SK-N-SH (cell line): Measurements from ENCODE around the gene WDR86. TPM values are rescaled to one million over a fixed set of nuclear protein-coding genes. Genes with fewer than 3 reads are reported as not detected.

Experiments
- CTCF ChIA-PET: fragments of 300-600, 350-600 bp; formaldehyde crosslinking; extraction: SDS; loops from one replicate; lab custom pipeline; 2021; lab: Yijun Ruan, JAX
- POLR2A ChIA-PET: fragments of 350-600 bp; sonication (Branson Sonifier 250); formaldehyde crosslinking; extraction: SDS; loops from one replicate; lab custom pipeline; 2020; ENCODE audit warnings: antibody characterized with exemption, inconsistent platforms; lab: Yijun Ruan, JAX
- DNase-seq: peaks from one replicate; pipeline ENCODE4 v3.0.0; 2012
- H2AFZ ChIP-seq: fragments of 200-600 bp; sonication (generic); 2 replicates; pipeline ENCODE4 v1.8.1; 2016; ENCODE audit warnings: antibody characterized with exemption, mild to moderate bottlenecking, low read depth
- H3F3A ChIP-seq: fragments of 200-600 bp; sonication (generic); replicated peaks from 2 replicates; pipeline ENCODE3; 2016; ENCODE audit warnings: antibody characterized with exemption, mild to moderate bottlenecking; ENCODE audit not compliant: insufficient read depth
- H3K27ac ChIP-seq, 2 experiments: fragments of 200-500 bp in 1 of 2; fragments of 200-600 bp in 1 of 2; sonication (Bioruptor generic) in 1 of 2; sonication (generic), shearing (Covaris generic) in 1 of 2; 2 replicates each; pipeline versions ENCODE4 v1.5.1 to v1.6.1; 2014 to 2016; ENCODE audit warnings: low read depth in 2 of 2, inconsistent platforms in 1 of 2, low read length in 1 of 2, mild to moderate bottlenecking in 1 of 2, mixed read lengths in 1 of 2
- H3K27me3 ChIP-seq: fragments of 200-600 bp; sonication (generic), shearing (Covaris generic); 2 replicates; pipeline ENCODE4 v1.6.1; 2016; ENCODE audit warnings: mixed run types; ENCODE audit not compliant: insufficient read depth
- H3K36me3 ChIP-seq, 2 experiments: fragments of 200-500 bp in 1 of 2; fragments of 200-600 bp in 1 of 2; sonication (Bioruptor generic) in 1 of 2; sonication (generic) in 1 of 2; replicated peaks in 1 of 2; 2 replicates each; pipeline versions ENCODE3 to v1.5.1; 2014 to 2016; ENCODE audit warnings: low read length in 1 of 2, mild to moderate bottlenecking in 1 of 2; ENCODE audit not compliant: insufficient read depth in 2 of 2, control insufficient read depth in 1 of 2
- H3K4me1 ChIP-seq, 2 experiments: fragments of 200-500 bp in 1 of 2; fragments of 200-600 bp in 1 of 2; sonication (Bioruptor generic) in 1 of 2; sonication (generic), shearing (Covaris generic) in 1 of 2; 2 replicates each; pipeline versions ENCODE4 v1.5.1 to v1.6.1; 2014 to 2016; ENCODE audit warnings: low read depth in 1 of 2, low read length in 1 of 2, mixed run types in 1 of 2; ENCODE audit not compliant: insufficient read depth in 2 of 2, control insufficient read depth in 1 of 2
- H3K4me2 ChIP-seq: fragments of 200-600 bp; sonication (generic), shearing (Covaris generic); 2 replicates; pipeline ENCODE4 v1.6.1; 2017; ENCODE audit warnings: mixed run types
- H3K4me3 ChIP-seq, 2 experiments: fragments of 200-500 bp in 1 of 2; fragments of 200-600 bp in 1 of 2; sonication (Bioruptor generic) in 1 of 2; sonication (generic), shearing (Covaris generic) in 1 of 2; 2 replicates each; pipeline versions ENCODE4 v1.5.1 to v1.8.1; 2014 to 2016; ENCODE audit warnings: low read depth in 2 of 2, inconsistent platforms in 1 of 2, low read length in 1 of 2, mild to moderate bottlenecking in 1 of 2, mixed read lengths in 1 of 2, moderate library complexity in 1 of 2
- H3K79me2 ChIP-seq: fragments of 200-600 bp; sonication (generic); 2 replicates; pipeline ENCODE4 v1.8.1; 2017; ENCODE audit warnings: mild to moderate bottlenecking; ENCODE audit not compliant: insufficient read depth
- H3K9ac ChIP-seq: fragments of 200-600 bp; sonication (generic); 2 replicates; pipeline ENCODE4 v1.6.1; 2017; ENCODE audit warnings: mixed run types
- H3K9me2 ChIP-seq: fragments of 200-600 bp; sonication (generic); 2 replicates; pipeline ENCODE4 v1.6.1; 2017; ENCODE audit warnings: mixed run types
- H3K9me3 ChIP-seq: fragments of 200-600 bp; sonication (generic); 2 replicates; pipeline ENCODE4 v1.6.1; 2017; ENCODE audit warnings: mixed run types, mild to moderate bottlenecking, moderate library complexity
- H4K20me1 ChIP-seq: fragments of 200-600 bp; sonication (generic); 2 replicates; pipeline ENCODE4 v1.6.1; 2017; ENCODE audit warnings: mild to moderate bottlenecking, mixed run types; ENCODE audit not compliant: insufficient read depth
- CHD2 ChIP-seq: fragments of 150-350 bp; IDR thresholded peaks from 2 replicates; pipeline ENCODE4 v1.6.1; 2018; ENCODE audit warnings: low read length; ENCODE audit not compliant: partially characterized antibody
- MEF2A ChIP-seq: IDR thresholded peaks from 2 replicates; pipeline ENCODE4 v1.4.0; 2012; ENCODE audit warnings: low read depth, borderline replicate concordance
- NFIC ChIP-seq: IDR thresholded peaks from 2 replicates; pipeline ENCODE4 v1.4.0; 2012; ENCODE audit warnings: borderline replicate concordance
- POLR2AphosphoS5 ChIP-seq: IDR thresholded peaks from 2 replicates; pipeline ENCODE4 v1.6.1; 2012; ENCODE audit warnings: low read depth, low read length
- RFX5 ChIP-seq: IDR thresholded peaks from 2 replicates; pipeline ENCODE4 v1.6.1; 2012; ENCODE audit warnings: mild to moderate bottlenecking, improper control_type of control experiment, low read length
- RXRA ChIP-seq: IDR thresholded peaks from 2 replicates; pipeline ENCODE4 v1.4.0; 2012; ENCODE audit warnings: low read depth, mild to moderate bottlenecking, borderline replicate concordance
- TAF1 ChIP-seq: IDR thresholded peaks from 2 replicates; pipeline ENCODE4 v1.6.1; 2012; ENCODE audit warnings: low read depth, mild to moderate bottlenecking, low read length, moderate library complexity, borderline replicate concordance
- USF1 ChIP-seq: IDR thresholded peaks from 2 replicates; pipeline ENCODE4 v1.4.0; 2012; ENCODE audit warnings: low read depth, borderline replicate concordance
- YY1 ChIP-seq: IDR thresholded peaks from 2 replicates; pipeline ENCODE4 v1.4.0; 2012; ENCODE audit warnings: low read depth, mild to moderate bottlenecking
- WGBS: methylation state at CpG from one replicate; pipeline ENCODE4 v1.1.6; 2017; ENCODE audit warnings: low lambda C conversion rate; 5-methylcytosine and 5-hydroxymethylcytosine counted together
- polyA plus RNA-seq, 3 experiments: library from polyadenylated mRNA; depleted of rRNA; stranded (reverse); fragments of >200 nt; gene quantifications; 2 replicates each; pipeline ENCODE4 v1.2.3, GENCODE V29; 2012
- TF ChIP-seq, protein P1 (sequence below): fragments of 150-350 bp; IDR thresholded peaks from 2 replicates; pipeline ENCODE4 v1.6.1; 2017; ENCODE audit warnings: antibody characterized with exemption, low read length, low read depth, borderline replicate concordance
- TF ChIP-seq, protein P2 (sequence below): IDR thresholded peaks from 2 replicates; pipeline ENCODE4 v1.4.0; 2012; ENCODE audit warnings: low read depth, borderline replicate concordance

Gene WDR86
- polyA plus RNA-seq, 1 of the 3 experiments (the other 2 are of a cell fraction), result 1.0 TPM

DNA sequence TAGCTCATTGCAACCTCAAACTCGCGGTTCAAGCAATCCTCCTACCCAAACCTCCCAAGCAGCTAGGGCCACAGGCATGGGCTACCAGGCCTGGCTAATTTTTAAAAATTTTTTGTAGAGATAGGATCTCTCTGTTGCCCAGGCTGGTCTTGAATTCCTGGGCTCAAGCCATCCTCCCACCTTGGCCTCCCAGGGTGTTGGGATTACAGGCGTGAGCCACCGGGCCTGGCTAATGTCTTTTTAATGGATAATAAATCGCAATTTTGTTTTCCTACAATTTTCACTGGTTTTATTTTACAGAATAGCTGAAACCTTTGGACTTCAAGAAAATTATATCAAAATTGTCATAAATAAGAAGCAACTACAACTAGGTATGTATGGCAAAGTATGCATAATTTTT, 57.3 kb downstream of the WDR86 start:
- Histone ChIP-seq H2AFZ (no peak overlapping the region), H3K9me3 (no peaks in the 10 kb centered on the region), H3K9me2 (no peaks in the 10 kb centered on the region), H3K9ac (no peak overlapping the region), H3K4me2 (no peak overlapping the region), H3K27ac (no peak overlapping the region), H3K4me1 (peaks cover 0 to 4% of the 10 kb centered on the region in 2 experiments; a peak in 1 of 4 replicates), H3K27me3 (no peaks in the 10 kb centered on the region), H4K20me1 (peaks cover 10% of the 10 kb centered on the region), H3F3A (peaks cover 15% of the 10 kb centered on the region), H3K79me2 (peaks cover 10% of the 10 kb centered on the region), H3K36me3 (peaks cover 81 to 88% of the 10 kb centered on the region in 2 experiments), H3K4me3 (no peak overlapping the region)
- no peak for DNase-seq
- ChIA-PET CTCF (interaction anchor here (1.1 to 10.0 kb wide), 12 partner anchors 10 to 407 kb away, joined by 3 to 237 read pairs (median 12); partner anchors contain the start of gene NUB1), POLR2A (no interaction called here)
- TF ChIP-seq USF1 (no peak), RFX5 (no peak)
- WGBS, result 88% methylated on average over 5 of the region's 5 CpGs

- Histone ChIP-seq H3K4me1 (peaks cover 0 to 4% of the 10 kb centered on the region in 2 experiments; a peak in 1 of 4 replicates), H3K36me3 (peaks cover 78 to 88% of the 10 kb centered on the region in 2 experiments)
- no peak for TF ChIP-seq TAF1
- no peak for TF ChIP-seq MEF2A
- TF ChIP-seq NFIC, result no peak
- TF ChIP-seq RXRA, result no peak
- TF ChIP-seq, protein P1, sequence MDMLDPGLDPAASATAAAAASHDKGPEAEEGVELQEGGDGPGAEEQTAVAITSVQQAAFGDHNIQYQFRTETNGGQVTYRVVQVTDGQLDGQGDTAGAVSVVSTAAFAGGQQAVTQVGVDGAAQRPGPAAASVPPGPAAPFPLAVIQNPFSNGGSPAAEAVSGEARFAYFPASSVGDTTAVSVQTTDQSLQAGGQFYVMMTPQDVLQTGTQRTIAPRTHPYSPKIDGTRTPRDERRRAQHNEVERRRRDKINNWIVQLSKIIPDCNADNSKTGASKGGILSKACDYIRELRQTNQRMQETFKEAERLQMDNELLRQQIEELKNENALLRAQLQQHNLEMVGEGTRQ, result no peak
- no peak for TF ChIP-seq CHD2
- TF ChIP-seq, protein P2, sequence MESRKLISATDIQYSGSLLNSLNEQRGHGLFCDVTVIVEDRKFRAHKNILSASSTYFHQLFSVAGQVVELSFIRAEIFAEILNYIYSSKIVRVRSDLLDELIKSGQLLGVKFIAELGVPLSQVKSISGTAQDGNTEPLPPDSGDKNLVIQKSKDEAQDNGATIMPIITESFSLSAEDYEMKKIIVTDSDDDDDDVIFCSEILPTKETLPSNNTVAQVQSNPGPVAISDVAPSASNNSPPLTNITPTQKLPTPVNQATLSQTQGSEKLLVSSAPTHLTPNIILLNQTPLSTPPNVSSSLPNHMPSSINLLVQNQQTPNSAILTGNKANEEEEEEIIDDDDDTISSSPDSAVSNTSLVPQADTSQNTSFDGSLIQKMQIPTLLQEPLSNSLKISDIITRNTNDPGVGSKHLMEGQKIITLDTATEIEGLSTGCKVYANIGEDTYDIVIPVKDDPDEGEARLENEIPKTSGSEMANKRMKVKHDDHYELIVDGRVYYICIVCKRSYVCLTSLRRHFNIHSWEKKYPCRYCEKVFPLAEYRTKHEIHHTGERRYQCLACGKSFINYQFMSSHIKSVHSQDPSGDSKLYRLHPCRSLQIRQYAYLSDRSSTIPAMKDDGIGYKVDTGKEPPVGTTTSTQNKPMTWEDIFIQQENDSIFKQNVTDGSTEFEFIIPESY, result no peak
- TF ChIP-seq POLR2AphosphoS5, result no peak
- TF ChIP-seq YY1, result no peak
Observed at GRCh38 chr7:151351967-151352366, 57.9 kb downstream of the WDR86 start.

More at GRCh38 chr7:151351967-151352366, 57.9 kb downstream of the WDR86 start:
- H4K20me1 ChIP-seq, result peaks cover 10% of the 10 kb centered on the region
- H3K4me3 ChIP-seq, result no peak overlapping the region
- no peaks in the 10 kb centered on the region for H3K9me3 ChIP-seq
- peaks cover 14% of the 10 kb centered on the region for H3K79me2 ChIP-seq
- peaks cover 17% of the 10 kb centered on the region for H3F3A ChIP-seq
- 93% methylated on average over 6 of the region's 6 CpGs for WGBS
- no peaks in the 10 kb centered on the region for H3K9me2 ChIP-seq
- H3K4me2 ChIP-seq, result no peak overlapping the region
- ChIA-PET POLR2A (no interaction called here), CTCF (interaction anchor here (0.8 to 10.0 kb wide), 17 partner anchors 8 to 408 kb away, joined by 3 to 237 read pairs (median 7); partner anchors contain the start of gene NUB1)
- H2AFZ ChIP-seq, result no peak overlapping the region
- no peak overlapping the region for H3K27ac ChIP-seq
- H3K9ac ChIP-seq, result no peak overlapping the region
- no peak for DNase-seq
- H3K27me3 ChIP-seq, result no peaks in the 10 kb centered on the region
